ENCODE measurements around the gene IL1R2.

IL1R2 gene

GRCh38 chr2:102056079-102056581, 64.4 kb downstream of the IL1R2 start:
- TF ChIP-seq, protein P1, sequence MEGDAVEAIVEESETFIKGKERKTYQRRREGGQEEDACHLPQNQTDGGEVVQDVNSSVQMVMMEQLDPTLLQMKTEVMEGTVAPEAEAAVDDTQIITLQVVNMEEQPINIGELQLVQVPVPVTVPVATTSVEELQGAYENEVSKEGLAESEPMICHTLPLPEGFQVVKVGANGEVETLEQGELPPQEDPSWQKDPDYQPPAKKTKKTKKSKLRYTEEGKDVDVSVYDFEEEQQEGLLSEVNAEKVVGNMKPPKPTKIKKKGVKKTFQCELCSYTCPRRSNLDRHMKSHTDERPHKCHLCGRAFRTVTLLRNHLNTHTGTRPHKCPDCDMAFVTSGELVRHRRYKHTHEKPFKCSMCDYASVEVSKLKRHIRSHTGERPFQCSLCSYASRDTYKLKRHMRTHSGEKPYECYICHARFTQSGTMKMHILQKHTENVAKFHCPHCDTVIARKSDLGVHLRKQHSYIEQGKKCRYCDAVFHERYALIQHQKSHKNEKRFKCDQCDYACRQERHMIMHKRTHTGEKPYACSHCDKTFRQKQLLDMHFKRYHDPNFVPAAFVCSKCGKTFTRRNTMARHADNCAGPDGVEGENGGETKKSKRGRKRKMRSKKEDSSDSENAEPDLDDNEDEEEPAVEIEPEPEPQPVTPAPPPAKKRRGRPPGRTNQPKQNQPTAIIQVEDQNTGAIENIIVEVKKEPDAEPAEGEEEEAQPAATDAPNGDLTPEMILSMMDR (IDR thresholded peaks at IDR 0.05): no peak

DNA sequence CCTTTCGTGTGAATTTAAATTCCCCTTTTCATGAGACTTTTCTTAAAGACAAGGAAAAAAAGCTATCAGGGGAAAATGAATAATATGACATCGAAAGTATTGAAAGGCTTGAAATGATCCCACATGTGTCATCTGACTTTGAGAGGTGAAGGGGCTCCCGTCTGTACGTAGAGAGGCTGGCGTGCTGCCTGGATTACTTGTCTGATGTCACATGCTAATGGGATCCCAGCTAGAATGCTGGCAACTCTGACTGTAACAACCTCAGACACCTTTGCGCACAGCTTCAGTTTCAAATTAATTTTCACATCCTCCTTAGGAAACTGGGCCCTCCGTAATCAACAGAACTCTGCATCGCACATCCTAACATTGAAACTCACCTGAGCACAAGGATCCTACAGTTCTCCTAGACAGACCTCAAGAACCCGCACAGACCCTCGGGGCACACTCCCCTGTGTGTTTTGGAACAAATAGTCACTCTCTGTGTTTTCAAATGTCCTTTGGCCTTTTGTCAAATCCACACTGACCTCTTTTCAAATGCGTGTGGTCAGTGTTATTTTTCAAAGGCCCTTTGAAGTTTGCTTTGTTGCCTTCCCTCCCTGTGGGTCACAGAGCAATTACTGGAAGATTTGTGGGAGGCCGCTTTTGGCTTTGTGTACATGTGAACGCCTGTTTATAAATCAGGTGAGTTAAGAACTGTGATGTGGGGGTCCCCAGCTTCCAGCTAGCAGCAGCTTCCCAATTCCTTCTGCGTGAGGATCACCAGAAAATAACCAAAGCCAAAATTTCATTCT, 65.9 kb downstream of the IL1R2 start:
- TF ChIP-seq, protein P1 (IDR thresholded peaks at IDR 0.05): no peak

DNA sequence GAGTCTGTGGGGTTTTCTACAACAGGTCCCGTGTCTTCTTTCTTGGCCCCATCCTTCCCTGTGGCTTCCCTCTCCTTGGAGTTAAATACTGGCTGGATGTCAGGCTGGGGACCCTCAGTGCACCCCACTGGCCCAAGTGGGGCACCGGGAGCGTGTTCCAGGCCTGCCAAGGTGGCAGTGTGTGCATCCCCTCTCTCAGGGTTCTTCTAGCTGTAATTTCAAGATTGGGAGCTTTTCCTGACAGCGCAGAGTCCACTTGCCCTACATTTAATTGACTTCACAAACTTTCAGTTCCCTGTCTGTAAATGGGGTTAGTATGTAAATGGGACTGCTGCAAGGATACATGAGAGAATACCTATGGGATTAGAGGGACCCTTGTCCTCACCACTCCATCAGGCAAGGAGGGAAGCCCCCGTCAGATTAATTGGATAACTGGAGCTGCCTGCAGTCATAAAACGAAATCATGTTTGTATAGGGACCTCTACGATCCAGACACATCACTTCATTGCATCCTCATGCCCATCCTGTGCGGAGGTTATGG, 66.6 kb downstream of the IL1R2 start:
- TF ChIP-seq, protein P1 (IDR thresholded peaks at IDR 0.05): no peak

DNA sequence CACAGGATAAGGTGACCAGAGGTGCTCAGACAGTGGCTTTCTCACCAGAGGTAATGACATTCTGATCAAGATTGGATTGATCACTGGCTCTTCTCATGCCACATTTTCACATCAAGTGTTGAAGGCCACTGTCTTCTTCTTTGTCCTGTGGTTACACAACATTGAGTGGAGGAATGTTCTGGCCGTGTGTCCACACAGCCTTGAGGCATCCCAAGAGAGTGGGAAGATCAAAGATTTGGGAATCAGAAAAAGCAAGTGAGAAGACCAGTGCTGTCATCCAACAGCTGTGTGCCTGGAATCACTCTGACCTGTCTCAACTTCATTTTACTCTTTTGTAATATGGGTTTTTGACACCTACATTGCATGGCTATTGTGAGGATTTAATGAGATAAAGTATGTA, 67.4 kb downstream of the IL1R2 start:
- TF ChIP-seq, protein P1 (IDR thresholded peaks at IDR 0.05): no peak

- TF ChIP-seq, protein P1 (IDR thresholded peaks at IDR 0.05): no peak
Measured at GRCh38 chr2:102060047-102060446, 68.3 kb downstream of the IL1R2 start.

- TF ChIP-seq, protein P1 (IDR thresholded peaks at IDR 0.05): no peak
Measured at GRCh38 chr2:102060792-102061191, 69.0 kb downstream of the IL1R2 start.

DNA sequence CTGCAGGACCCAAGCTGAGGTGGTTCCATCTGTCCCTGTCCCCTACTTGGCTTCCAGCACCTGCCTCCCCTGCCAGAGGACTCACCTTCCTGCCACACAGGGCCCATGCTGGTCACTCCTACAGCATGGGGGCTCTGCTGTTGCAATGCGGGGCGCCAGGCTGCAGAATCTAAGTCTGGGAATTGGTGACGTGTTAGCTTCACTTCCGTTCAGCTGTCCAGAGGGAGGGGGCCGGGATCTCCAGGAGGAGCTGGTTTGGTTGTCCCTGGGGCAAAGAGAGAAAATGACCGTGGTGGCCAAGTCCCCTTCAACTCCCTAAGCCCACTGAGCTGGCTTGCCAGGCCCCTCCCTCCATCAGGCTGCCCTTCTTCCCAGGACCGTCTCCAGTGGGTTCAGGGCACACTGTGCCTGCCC, 69.5 kb downstream of the IL1R2 start:
- TF ChIP-seq, protein P1 (IDR thresholded peaks at IDR 0.05): no peak
